ENCODE measurements around the gene MARK4.
A peak's percentile ranks its signal among the peaks of the same experiment; 100 is the strongest.

Gene MARK4

DNA sequence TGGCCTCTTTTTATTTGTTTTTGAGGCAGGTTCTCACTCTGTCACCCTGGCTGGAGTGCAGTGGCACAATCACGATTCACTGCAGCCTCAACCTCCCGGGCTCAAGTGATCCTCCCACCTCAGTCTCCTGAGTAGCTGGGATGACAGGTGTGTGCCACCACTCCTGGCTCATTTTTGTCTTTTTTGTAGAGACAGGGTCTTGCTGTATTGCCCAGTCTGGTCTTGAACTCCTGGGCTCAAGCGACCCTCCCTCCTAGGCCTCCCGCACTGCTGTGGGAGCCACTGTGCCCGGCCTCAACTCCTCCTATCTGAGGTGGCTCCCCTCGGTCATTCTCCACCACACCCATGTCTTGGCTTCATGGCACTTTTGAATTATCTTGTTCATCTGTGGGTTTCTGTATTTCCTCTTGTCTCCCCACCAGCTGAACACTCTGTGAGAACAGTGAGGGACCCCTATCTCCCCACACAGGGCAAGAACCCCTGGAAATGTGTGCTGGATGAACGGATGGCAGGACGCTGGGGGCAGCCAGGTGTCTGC, 63.7 kb downstream of the MARK4 start:
- DNase-seq (ENCODE audit: low read depth) = no peak
- H3K4me3 ChIP-seq (ENCODE audit: low read length) = no peak overlapping the region
- TF ChIP-seq, protein P1, sequence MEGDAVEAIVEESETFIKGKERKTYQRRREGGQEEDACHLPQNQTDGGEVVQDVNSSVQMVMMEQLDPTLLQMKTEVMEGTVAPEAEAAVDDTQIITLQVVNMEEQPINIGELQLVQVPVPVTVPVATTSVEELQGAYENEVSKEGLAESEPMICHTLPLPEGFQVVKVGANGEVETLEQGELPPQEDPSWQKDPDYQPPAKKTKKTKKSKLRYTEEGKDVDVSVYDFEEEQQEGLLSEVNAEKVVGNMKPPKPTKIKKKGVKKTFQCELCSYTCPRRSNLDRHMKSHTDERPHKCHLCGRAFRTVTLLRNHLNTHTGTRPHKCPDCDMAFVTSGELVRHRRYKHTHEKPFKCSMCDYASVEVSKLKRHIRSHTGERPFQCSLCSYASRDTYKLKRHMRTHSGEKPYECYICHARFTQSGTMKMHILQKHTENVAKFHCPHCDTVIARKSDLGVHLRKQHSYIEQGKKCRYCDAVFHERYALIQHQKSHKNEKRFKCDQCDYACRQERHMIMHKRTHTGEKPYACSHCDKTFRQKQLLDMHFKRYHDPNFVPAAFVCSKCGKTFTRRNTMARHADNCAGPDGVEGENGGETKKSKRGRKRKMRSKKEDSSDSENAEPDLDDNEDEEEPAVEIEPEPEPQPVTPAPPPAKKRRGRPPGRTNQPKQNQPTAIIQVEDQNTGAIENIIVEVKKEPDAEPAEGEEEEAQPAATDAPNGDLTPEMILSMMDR (conservative IDR thresholded peaks at IDR 0.05; ENCODE audit: low read length) = no peak

GRCh38 chr19:45315304-45315703, 64.2 kb downstream of the MARK4 start:
- H3K4me3 ChIP-seq (ENCODE audit: low read length) = no peak overlapping the region
- DNase-seq (ENCODE audit: low read depth) = no peak
- TF ChIP-seq, protein P1 (conservative IDR thresholded peaks at IDR 0.05; ENCODE audit: low read length) = no peak

DNA sequence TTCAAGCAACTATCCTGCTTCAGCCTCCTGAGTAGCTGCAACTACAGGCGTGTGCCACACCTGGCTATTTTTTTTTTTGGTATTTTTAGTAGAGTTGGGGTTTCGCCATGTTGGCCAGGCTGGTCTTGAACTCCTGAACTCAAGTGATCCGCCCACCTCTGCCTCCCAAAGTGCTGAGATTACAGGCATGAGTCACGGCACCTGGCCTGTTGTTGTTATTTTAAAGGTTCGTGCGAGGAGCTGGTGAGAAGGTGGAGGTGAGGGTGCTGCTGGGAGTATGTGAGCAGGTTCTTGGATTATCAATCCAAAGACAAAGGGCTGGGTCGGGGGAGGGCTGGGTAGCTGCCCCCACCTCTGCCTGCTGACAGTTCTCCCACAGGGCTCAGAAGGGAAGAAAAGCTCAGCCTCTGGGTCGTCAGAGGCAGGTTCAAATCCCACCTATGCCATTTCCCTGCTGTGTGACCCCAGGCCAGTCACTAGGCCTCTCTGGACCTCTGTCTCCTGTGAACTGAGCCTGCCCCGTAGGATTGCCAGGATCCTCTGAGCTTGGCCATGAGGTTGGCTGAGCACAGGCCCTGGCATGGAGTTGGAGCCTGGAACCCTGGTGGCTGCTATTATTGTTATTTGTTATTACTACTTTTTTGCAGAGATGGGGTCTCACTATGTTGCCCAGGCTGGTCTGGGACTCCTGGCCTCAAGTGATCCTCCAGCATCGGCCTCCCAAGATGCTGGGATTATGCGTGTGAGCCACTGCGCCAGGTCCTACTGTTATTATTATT, 70.1 kb downstream of the MARK4 start:
- H3K4me3 ChIP-seq (ENCODE audit: low read length) = no peak overlapping the region
- TF ChIP-seq, protein P1 (conservative IDR thresholded peaks at IDR 0.05; ENCODE audit: low read length) = no peak
- no peak for DNase-seq (ENCODE audit: low read depth)

DNA sequence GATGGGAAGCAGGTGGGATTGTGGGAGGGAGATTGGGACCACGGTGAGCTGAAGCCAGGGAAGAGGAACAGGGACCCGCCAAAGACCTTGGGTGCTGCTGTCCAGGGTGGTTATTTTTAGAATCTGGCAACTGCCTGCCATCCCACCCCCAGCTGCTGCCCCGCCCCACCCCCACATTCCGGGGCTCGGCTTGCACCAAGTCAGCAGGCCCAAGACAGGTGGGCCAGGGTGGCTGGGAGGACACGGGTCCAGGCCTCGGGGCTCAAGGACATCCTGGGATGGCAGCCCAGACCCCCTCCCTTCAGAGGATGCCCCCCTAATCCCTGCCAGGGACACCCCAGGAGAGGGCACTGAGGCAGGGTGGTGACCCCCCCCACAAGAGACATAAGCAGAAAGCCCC, 70.8 kb downstream of the MARK4 start:
- TF ChIP-seq, protein P1 (conservative IDR thresholded peaks at IDR 0.05; ENCODE audit: low read length) = no peak
- no peak overlapping the region for H3K4me3 ChIP-seq (ENCODE audit: low read length)
- no peak for DNase-seq (ENCODE audit: low read depth)

GRCh38 chr19:45322311-45322710, 71.2 kb downstream of the MARK4 start:
- TF ChIP-seq, protein P1 (conservative IDR thresholded peaks at IDR 0.05; ENCODE audit: low read length) = no peak
- no peak for DNase-seq (ENCODE audit: low read depth)
- no peak overlapping the region for H3K4me3 ChIP-seq (ENCODE audit: low read length)

DNA sequence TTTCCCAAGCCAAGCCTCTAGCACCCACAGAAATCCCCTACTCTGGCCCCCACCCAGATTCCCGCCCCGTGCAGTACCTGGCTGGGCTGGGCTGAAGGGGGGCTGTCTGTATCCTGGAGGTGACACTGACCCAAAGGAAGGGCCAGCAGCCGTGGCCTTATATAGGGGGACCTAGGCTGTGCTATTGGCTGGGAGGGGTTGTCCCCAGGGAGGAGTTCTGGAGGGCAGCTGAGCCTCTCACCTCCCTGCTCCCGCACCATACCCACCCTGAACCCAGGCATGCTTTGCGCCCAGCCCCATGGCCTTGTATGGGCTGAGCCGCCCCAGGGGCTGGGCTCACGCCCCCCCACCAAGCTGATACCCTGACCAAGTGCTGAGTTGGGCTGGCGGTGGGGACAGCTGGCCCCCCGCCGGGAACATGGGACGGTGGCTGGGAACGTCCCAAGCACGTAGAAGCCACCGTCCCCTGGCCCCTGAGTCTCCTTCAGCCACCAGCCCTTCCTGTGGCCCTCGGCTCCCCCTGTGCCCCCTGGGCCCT, 71.7 kb downstream of the MARK4 start, which contains the start of gene CKM:
TSS of gene CKM (minus strand) at position 132 of the 538 bp plus-strand sequence. CDS start 3,162 bp downstream, outside the sequence.
- no peak for DNase-seq (ENCODE audit: low read depth)
- TF ChIP-seq, protein P1 (conservative IDR thresholded peaks at IDR 0.05; ENCODE audit: low read length) = no peak
- peak within 1 kb of the TSS; percentile 22; the same call in 1 of the 2 replicates for H3K4me3 ChIP-seq (ENCODE audit: low read length)

Data from AG10803 (cell line).